ENCODE results near the gene SLFNL1.

Gene SLFNL1

DNA sequence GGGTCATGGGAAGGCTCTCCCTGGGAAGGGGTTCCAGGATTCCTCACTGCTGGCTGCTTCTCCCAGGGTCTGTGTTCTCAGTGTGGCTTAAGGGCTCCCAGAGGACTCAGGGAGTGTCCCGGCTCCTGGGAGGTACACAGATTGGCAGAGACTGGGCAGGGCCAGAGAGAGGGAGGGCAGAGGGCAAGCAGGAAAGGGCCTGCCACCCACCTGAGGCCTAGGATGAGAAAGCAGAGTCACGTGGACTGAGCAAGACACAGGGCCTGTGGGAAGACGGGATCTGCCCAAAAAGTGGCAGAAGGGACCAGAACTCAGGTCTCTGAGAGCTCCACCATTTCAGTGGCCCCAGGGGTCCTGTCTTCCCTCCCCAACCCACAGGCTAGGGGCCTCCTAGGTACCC, 871 bp downstream of the SLFNL1 start:
- no peak for FAIRE-seq
- no peak for DNase-seq (ENCODE audit: low spot score)

GRCh38 chr1:41020109-41020576, 1.4 kb downstream of the SLFNL1 start:
- DNase-seq (ENCODE audit: low spot score) (no peak), FAIRE-seq (no peak)

- no peak for FAIRE-seq
- no peak for DNase-seq (ENCODE audit: low spot score)
These were observed 2.2 kb downstream of the SLFNL1 start for GRCh38 chr1:41019353-41019745.

DNA sequence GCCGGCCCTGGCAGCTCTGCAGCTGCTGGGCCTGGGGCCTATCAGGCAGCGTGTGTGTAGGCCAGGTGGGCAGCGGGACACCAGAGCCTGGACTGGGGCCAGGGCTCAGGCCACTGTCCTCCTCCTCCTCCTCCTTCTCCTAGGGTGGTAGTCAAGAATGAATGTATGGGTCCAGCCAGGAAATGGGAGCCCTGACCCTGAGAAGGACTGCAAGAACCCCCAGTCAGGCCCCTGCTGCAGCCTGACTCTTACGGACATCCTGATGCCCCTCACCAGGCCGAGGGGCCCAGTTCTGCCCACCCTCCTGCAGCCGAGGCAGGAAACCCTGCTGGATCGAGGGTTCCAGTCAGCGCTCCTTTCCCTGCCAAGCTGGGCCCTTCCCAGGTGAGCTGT, 3.5 kb downstream of the SLFNL1 start:
- DNase-seq (ENCODE audit: low spot score) (no peak), FAIRE-seq (no peak)

DNA sequence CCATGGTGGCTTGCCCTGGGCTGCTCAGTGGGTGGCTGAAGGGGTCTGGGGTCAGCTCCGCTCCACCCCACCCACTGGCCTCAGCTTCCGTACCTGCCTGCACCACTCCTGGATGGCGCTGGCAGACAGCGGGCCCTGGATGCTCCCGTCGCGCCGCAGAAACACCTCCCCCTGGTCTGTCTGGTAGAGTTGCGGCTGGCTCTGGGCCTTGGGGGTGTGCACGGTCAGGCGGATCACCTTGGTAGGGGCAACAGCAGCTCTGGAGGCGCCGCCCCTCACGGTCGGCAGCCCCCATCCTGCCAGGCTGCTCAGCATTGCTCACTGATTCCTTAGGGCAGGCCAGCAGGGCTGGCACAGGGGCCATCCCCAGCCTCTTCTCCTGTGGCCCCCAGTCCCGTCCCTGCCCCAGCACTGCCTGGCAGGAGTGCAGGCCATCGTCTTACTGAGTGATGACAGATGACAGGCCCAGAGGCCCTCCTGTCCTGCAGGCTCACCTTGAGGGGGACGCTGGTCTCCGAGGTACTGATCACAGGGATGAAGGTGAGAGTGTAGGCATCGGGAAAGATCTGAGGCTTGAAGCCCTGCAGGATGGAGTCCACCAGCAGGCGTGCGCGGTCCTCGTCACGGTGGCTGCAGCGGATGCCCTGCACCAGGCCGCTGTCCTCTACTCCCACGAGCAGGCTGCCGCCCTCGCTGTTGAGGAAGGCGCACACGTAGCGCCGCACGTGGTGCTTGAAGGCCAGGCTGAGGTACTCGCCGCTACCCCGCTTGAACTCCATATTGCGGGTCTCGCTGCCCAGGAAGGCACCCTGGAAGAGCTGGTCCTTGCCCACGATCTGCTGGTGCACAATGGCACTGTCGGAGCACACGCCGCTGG, 4.1 kb downstream of the SLFNL1 start:
- FAIRE-seq (no peak), DNase-seq (ENCODE audit: low spot score) (no peak)

DNA sequence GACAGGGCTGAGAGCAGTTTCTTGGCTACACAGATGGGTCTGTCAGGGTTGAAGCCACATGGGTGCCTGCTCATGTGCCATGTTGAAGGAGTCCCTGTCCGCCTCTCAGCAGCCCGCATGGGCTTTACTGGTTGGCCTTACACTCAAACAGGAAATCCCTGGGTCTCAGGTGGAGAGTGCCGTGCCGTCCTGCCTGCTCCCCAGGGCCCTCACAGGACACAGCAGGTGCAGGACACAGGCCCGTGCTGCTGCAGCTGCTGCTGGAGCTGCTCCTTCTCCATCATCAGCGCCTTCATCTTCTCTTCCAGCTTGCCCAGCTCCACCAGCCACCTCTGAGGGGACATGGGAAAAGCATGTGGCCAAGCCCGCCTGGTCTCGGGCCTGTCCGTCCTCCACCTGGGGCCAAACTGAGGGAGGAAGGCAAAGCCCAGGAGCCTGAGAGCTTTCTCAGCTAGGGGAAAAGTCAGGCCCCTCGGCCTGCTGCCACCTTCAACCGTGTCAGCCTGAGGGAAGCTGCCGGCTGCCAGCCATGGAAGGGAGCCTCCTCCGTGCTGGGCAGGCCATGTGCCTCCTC, 5.5 kb downstream of the SLFNL1 start:
- DNase-seq (ENCODE audit: low spot score) (no peak), FAIRE-seq (no peak)

- no peak for FAIRE-seq
These were observed 6.1 kb downstream of the SLFNL1 start for GRCh38 chr1:41015281-41015896.

GRCh38 chr1:41014871-41015270, 6.7 kb downstream of the SLFNL1 start:
- DNase-seq (ENCODE audit: low spot score) (no peak), FAIRE-seq (no peak)

More at GRCh38 chr1:41015281-41015896, 6.1 kb downstream of the SLFNL1 start:
- no peak for DNase-seq (ENCODE audit: low spot score)

GRCh38 chr1:41013796-41014195, 7.7 kb downstream of the SLFNL1 start:
- DNase-seq (ENCODE audit: low spot score) (no peak), FAIRE-seq (no peak)

DNA sequence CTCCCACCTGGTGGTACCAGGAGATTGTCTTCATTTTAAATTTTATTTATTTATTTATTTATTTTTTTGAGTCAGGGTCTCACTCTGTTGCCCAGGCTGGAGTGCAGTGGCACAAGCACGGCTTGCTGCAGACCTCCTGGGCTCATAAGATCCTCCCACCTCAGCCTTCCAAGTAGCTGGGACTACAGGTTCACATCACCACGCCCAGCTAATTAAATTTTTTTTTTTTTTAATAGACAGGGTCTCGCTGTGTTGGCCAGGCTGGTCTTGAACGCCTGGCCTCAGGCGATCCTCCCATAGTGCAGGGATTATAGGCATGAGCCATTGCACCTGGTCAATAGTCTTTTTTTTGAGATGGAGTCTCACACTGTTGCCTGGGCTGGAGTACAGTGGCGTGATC, 8.5 kb downstream of the SLFNL1 start:
- no peak for DNase-seq (ENCODE audit: low spot score)
- no peak for FAIRE-seq

- DNase-seq (ENCODE audit: low spot score) (no peak), FAIRE-seq (no peak)
These were observed 11.2 kb downstream of the SLFNL1 start for GRCh38 chr1:41010345-41010744.

DNA sequence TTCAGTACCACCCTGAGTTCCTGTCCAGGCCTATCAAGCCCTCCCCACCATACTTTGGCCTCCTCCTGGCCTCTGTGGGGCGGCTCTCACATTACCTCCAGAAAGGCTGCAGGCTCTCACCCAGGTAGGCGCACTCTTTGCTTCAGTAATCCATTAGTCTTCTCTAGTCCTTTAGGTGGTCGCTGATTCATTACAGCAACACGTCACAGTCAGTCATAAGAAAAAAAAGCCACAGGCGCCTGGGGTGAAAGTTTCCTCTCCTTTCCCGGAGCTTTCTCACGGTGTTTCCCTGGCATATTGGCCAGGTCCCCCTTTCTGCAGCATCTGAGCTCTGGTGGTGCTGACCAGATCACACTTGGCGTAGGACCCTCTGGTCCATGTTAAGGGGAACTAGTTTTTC, 12.1 kb downstream of the SLFNL1 start:
- no peak for FAIRE-seq
- peak; percentile 54 for DNase-seq (ENCODE audit: low spot score)

- no peak for DNase-seq (ENCODE audit: low spot score)
- no peak for FAIRE-seq
These were observed 14.3 kb downstream of the SLFNL1 start for GRCh38 chr1:41006942-41007865.

- no peak for FAIRE-seq
These were observed 15.6 kb downstream of the SLFNL1 start for GRCh38 chr1:41005876-41006275.

GRCh38 chr1:41003640-41004220, 17.8 kb downstream of the SLFNL1 start:
- DNase-seq (ENCODE audit: low spot score) (peak; percentile 99), FAIRE-seq (peak; percentile 96)

More at GRCh38 chr1:41005876-41006275, 15.6 kb downstream of the SLFNL1 start:
- no peak for DNase-seq (ENCODE audit: low spot score)

DNA sequence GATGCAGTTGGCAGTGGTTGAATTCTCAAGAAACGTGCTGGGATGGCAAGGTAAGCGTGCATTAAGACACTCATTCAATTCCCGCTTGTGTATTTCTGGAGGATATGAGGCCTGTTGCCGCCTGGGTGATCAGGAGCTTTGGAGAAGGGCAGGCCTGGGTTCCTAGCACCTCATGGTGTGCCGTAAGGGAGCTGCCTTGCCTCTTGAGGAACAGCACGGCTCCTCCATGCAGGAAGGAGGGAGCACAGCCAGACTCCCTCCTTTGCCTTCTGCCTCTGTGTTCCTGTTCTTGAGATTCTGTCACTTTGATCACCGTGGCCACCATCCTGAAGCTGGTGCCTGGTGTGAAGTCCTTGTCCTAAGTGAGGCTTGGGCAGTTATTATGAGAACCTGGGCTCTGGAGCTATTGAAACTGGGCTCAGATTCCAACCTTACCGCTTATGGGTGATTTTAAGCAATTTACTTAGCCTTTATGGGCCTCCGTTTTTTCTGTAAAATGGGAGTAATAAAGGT, 18.3 kb downstream of the SLFNL1 start:
- DNase-seq (ENCODE audit: low spot score) (no peak), FAIRE-seq (no peak)

GRCh38 chr1:40998668-40999067, 22.9 kb downstream of the SLFNL1 start:
- FAIRE-seq (no peak), DNase-seq (ENCODE audit: low spot score) (no peak)

GRCh38 chr1:40997096-40997495, 24.4 kb downstream of the SLFNL1 start:
- FAIRE-seq (no peak), DNase-seq (ENCODE audit: low spot score) (no peak)

DNA sequence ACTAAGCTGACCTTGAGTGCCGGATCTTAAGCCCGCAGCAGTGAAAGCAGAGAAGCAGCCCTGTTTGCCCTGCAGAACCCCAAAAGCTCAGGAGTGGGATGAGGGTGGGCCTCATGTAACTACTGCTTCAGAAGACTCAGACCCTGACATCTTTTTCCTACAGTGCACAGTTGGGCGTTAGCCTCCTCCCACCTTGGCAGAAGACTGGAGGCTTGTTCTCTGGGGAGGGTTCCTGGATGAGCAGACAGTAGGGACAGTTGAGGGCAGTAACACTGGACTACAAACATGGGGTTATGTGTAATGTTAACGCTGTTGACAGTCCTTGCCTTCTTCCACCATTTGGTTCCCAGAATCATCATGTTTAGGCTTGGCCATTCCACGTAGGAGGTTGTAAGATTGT, 32.5 kb downstream of the SLFNL1 start:
- no peak for FAIRE-seq
- no peak for DNase-seq (ENCODE audit: low spot score)

GRCh38 chr1:40988280-40988679, 33.2 kb downstream of the SLFNL1 start:
- FAIRE-seq (no peak), DNase-seq (ENCODE audit: low spot score) (no peak)
